SK-N-MC (cell line): ENCODE data around the gene PLXDC2.

Experiments
- EZH2 ChIP-seq: fragments of 200-600 bp; sonication (generic); IDR thresholded peaks from one replicate; pipeline ENCODE4 v1.6.1; 2017; ENCODE audit warnings: antibody characterized with exemption
- FOXP2 ChIP-seq: optimal IDR thresholded peaks from 2 replicates; pipeline ENCODE3; 2011; ENCODE audit warnings: mild to moderate bottlenecking, moderate library complexity; ENCODE audit not compliant: insufficient read depth; ENCODE audit errors: extremely low read length, control extremely low read depth
- POLR2AphosphoS5 ChIP-seq: IDR thresholded peaks from 2 replicates; pipeline ENCODE4 v1.6.1; 2012; ENCODE audit warnings: mild to moderate bottlenecking, low read depth, low read length, borderline replicate concordance

DNA sequence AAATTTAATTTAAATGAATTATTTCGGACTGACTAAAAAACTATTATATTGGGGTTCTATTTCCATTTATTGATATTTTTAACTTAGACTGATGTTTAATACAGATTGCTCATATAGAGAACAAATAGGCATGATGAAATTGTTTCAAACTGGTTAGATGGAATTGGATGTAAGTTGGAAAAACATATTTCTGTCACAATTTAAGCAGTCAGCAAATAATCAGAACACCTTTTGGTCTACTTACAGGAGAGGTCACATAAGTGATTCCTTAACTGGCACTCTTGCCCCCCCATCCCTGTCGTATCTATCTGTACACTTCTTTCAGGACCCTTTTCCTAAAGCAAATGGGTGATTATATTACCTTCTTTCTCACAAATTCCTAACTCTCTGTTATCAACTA is 138.4 kb downstream of the PLXDC2 start:
- TF ChIP-seq POLR2AphosphoS5 (no peak), EZH2 (no peak), FOXP2 (no peak)
